IMR-90 (cell line): ENCODE data around the gene DCUN1D2.

ENCODE experiments used
- CEBPB ChIP-seq: IDR thresholded peaks from 2 replicates; pipeline ENCODE4 v1.6.1; 2012; ENCODE audit warnings: low read depth, low read length, improper control_type of control experiment
- CTCF ChIP-seq: conservative IDR thresholded peaks from 2 replicates; pipeline ENCODE4 v1.5.1; 2012; ENCODE audit warnings: mild to moderate bottlenecking, low read depth, low read length, improper control_type of control experiment
- MAZ ChIP-seq: IDR thresholded peaks from 2 replicates; pipeline ENCODE4 v1.6.1; 2012; ENCODE audit warnings: low read depth, mild to moderate bottlenecking, low read length, improper control_type of control experiment, moderate library complexity, borderline replicate concordance
- MXI1 ChIP-seq: IDR thresholded peaks from 2 replicates; pipeline ENCODE4 v1.6.1; 2012; ENCODE audit warnings: low read depth, mild to moderate bottlenecking, low read length, moderate library complexity, borderline replicate concordance
- NFE2L2 ChIP-seq: fragments of 150-350 bp; IDR thresholded peaks from 2 replicates; pipeline ENCODE4 v1.6.1; 2016; ENCODE audit warnings: low read depth, mild to moderate bottlenecking, low read length
- POLR2A ChIP-seq: IDR thresholded peaks from 2 replicates; pipeline ENCODE4 v1.6.1; 2012; ENCODE audit warnings: mild to moderate bottlenecking, low read depth, low read length
- RAD21 ChIP-seq: IDR thresholded peaks from 2 replicates; pipeline ENCODE4 v1.6.1; 2012; ENCODE audit warnings: low read length, improper control_type of control experiment
- RFX5 ChIP-seq: IDR thresholded peaks from 2 replicates; pipeline ENCODE4 v1.8.0; 2012; ENCODE audit warnings: low read depth, mild to moderate bottlenecking, low read length, moderate library complexity
- TF ChIP-seq, protein P1 (sequence below): fragments of 150-350 bp; IDR thresholded peaks from 2 replicates; pipeline ENCODE4 v1.6.1; 2017; ENCODE audit warnings: mild to moderate bottlenecking, antibody characterized with exemption, low read length, low read depth
- TF ChIP-seq, protein P2 (sequence below): fragments of 150-350 bp; IDR thresholded peaks from 2 replicates; pipeline ENCODE4 v1.6.1; 2016; ENCODE audit warnings: low read depth, mild to moderate bottlenecking, low read length, moderate library complexity, borderline replicate concordance

GRCh38 chr13:113428469-113428865, 62.0 kb downstream of the DCUN1D2 start:
- TF ChIP-seq CTCF (no peak), POLR2A (no peak), MXI1 (no peak), MAZ (no peak), RAD21 (no peak), RFX5 (no peak), NFE2L2 (no peak), CEBPB (no peak)
- TF ChIP-seq, protein P1, sequence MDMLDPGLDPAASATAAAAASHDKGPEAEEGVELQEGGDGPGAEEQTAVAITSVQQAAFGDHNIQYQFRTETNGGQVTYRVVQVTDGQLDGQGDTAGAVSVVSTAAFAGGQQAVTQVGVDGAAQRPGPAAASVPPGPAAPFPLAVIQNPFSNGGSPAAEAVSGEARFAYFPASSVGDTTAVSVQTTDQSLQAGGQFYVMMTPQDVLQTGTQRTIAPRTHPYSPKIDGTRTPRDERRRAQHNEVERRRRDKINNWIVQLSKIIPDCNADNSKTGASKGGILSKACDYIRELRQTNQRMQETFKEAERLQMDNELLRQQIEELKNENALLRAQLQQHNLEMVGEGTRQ, result no peak
- TF ChIP-seq, protein P2, sequence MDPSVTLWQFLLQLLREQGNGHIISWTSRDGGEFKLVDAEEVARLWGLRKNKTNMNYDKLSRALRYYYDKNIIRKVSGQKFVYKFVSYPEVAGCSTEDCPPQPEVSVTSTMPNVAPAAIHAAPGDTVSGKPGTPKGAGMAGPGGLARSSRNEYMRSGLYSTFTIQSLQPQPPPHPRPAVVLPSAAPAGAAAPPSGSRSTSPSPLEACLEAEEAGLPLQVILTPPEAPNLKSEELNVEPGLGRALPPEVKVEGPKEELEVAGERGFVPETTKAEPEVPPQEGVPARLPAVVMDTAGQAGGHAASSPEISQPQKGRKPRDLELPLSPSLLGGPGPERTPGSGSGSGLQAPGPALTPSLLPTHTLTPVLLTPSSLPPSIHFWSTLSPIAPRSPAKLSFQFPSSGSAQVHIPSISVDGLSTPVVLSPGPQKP, result no peak
